GM19238 (cell line): ENCODE data around the gene COG8.
A peak's percentile ranks its signal among the peaks of the same experiment; 100 is the strongest.

Experiments
- DNase-seq: peaks from one replicate; pipeline ENCODE4 v3.0.0; 2011; ENCODE audit warnings: low spot score; ENCODE audit not compliant: insufficient read length

COG8 gene

DNA sequence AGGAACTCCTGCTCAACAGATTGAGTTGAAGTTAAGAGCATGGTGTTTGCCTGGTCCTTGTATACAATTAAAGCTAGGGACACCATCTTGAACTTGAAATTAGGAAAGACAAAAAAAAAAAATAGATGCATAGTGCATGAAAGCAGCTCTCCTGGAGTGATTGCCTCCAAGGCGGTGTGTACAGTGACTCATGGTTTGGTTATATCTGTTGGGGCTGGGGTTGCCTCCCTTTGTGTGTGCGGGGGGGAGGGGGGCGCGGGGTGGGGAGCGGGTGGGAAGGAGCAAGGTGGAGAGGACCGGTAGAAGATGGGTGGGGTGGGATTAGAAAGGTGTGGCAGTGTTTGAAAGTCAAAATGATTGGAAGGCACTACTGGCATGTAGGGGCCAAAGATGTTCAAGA is 8.9 kb upstream of the COG8 start:
- no peak for DNase-seq

DNA sequence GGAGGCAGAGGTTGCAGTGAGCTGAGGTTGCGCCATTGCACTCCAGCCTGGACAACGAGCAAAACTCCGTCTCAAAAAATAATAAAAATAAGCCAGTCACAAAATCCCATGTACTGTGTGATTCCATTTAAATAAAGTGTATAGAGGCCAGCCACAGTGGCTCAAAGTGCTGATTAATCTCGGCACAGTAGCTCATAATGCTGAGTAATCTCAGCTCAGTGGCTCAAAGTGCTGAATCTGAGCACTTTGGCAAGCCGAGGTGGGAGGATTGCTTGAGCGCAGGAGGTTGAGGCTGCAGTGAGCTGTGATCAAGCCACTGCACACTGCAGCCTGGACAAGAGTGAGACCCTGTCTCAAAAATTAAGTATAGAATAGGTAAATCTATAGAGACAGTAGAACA is 7.3 kb upstream of the COG8 start:
- DNase-seq, result no peak

DNA sequence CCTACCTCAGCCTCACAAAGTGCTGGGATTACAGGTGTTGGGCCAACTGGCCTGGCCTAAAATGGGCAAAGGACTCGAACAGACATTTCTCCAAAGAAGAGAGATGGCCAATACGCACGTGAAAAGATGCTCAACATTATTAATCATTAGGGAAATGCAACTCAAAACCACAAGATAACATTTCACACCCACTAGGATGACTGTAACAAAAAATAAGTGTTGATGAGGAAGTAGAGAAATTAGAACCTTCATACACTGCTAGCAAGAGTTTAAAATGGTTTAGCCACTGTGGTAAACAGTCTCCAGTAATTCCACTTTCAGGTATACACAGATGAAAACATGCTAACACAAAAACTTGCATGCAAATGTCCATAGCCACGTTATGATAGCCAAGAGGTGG is 6.6 kb upstream of the COG8 start:
- no peak for DNase-seq

DNA sequence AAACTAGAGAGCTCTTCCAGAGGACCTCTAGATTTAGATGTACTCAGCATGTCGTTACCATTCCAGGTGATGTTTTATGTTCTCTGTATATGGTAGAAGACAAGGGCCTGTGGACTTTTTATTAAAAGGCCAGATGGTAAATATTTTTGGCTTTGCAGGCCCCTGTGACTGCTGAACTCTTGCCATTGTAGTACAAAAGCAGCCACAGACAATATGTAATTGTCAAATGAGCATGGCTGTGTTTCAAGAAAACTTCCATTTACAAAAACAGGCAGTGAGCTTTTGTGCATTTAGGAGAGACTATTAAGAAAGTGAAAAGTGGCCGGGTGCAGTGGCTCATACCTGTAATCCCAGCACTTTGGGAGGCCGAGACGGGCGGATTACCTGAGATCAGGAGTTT is 4.8 kb upstream of the COG8 start:
- no peak for DNase-seq

DNA sequence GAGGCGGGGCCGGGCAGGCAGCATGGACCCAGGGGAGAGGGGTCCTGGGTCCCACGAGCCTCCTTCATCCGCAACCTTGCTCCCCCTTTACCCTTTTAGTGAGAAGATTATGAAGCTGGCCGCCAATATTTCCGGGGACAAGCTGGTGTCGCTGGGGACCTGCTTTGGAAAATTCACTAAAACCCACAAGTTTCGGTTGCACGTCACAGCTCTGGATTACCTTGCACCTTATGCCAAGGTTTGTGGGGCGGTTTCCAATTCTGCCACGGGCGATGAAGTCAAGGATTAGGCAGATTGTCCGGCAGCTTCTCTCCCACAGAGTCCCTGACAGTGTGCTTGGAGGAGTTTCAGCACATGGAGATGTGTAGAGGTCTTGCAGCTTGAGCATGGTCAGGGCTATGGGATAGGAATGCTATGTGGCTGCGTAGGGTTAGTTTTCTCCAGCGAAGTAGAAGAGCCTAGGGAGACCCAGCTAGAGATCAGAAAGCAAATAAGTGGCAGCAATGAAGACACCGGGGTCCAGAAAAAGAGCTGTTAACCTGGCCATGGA is 806 bp upstream of the COG8 start:
- DNase-seq, result no peak

DNA sequence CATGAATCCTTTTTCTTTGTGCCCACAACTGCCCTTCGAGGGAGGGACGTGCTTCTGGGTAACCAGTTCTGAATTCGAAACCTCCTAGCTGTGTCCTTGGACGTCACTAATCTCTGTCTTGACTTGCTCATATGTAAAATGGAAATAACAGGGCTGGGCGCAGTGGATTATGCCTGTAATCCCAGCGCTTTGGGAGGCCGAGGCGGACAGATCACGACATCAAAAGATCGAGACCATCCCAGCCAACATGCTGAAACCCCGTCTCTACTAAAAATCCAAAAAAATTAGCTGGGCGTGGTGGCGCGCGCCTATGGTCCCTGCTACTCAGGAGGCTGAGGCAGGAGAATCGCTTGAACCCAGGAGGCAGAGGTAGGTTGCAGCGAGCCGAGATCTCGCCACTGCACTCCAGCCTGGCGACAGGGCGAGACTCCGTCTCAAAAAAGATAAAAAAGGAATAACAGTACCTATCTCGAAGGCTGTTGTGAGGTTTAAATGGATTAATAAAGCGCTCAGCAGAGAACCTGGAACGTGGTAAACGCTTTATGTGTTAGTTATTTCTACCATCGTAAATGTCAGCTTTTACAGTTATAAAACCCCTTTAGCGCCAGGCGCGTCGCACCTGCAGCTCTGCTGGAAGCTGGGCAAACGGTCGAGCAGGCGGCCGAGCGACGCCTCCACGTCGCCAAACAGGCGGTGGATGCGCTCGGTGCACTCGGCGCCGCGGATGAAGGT is 641 bp downstream of the COG8 start:
- no peak for DNase-seq

DNA sequence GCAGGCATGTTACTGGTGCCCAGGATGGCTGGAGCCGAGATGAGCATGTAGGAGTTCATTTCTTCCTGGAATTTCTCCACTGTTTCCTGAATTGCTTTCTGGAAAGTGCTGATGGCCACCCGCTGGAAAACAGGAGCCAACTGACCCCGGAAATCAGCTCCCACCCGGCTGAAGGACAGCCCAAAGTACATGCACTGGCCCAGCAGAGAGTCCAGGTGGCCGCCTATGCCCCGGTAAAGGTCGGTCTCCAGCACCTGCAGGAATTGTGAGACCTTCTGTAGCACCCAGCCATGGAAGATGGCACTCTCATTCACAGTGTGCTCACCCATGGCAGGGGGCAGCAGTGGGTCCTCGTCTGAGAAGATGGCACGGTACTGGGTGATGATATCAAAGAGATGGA is 4.7 kb downstream of the COG8 start:
- DNase-seq, result no peak

DNA sequence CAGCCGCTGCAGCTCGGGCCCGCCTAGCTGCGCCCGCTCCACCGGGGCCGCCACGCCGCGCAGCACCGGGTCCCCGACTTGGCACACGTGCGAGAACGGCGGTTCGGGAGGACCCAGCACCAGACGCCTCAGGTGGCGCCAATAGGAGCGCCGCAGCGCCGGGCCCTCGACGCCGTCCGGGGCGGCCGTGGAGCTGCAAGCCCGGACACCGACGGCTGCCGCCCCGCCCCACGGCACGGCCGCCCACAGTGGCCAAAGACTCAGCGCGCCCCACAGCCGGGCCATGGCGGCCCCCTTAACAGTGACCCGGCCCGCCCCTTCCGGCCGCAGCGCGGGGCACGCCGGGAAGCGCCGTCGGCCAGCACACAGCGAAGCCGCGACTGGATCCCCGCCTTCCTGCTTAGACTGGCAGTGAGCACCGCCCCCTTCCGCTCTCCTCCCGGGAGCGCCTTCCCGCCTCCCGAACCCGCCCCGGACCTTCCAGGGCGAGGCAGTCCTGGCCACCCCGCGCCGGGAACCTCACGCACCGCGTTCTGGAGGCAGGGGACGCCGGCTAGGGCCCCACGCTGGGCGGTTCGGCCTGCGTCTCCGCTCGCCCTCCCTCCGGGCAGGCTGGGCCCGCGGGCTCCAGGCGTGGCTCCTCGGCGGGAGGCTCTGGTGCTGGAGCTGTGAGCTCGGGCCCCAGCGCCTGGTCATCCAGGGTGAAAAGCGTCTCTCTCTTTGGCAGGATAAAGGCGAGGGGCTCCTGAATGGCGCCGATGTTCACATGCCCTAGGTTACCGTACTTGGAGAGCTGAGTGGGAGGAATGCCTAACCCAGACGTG is 8.9 kb downstream of the COG8 start, which contains the start of gene PDF:
PDF (minus strand) TSS at position 303 of the 824 bp plus-strand sequence; CDS start at position 285, 18 bp downstream.
- DNase-seq, result peak; percentile 95

DNA sequence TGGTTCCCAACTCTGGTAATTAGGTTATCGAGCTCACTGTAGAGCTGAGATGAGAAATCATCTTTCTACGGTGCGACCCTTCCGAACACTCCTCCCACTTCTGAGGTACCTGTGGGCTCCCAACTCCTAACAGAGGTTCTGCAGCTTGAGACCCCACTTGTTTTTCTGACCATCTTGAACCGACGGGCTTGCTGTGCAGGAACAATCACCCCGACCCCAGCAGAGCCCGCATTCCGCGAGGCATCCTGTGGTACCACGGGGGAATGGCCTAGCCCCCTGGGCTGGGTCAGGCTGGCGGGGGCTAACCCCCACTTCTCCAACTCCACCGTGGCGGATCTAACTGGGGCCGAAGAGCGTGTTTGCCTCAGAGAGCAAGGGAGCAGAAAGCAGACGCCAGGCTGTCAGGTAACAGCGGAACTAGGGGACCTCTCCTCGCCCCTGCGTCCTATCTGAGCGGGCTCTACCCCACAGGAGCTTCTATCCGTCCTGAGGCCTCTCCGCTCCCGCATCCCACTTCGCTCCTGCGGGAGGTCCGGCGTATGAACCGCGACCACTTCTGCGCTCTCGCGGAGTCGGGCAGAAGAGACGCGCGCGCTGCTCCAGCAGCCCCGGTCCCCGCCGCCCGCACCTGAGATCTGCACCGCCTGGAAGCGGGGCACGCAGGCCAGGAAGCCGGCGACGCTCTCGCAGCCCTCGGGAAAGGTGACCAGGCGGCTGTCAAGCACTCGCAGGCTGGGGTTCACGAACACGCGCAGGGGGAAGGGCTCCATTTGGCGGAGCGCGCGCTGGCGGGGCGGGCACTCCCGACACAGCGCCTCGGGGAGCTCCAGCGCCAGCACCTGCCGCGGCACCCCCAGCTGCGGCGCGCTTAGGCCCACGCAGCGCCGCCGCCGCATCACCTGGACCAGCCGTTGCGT is 9.7 kb downstream of the COG8 start:
- DNase-seq, result no peak

DNA sequence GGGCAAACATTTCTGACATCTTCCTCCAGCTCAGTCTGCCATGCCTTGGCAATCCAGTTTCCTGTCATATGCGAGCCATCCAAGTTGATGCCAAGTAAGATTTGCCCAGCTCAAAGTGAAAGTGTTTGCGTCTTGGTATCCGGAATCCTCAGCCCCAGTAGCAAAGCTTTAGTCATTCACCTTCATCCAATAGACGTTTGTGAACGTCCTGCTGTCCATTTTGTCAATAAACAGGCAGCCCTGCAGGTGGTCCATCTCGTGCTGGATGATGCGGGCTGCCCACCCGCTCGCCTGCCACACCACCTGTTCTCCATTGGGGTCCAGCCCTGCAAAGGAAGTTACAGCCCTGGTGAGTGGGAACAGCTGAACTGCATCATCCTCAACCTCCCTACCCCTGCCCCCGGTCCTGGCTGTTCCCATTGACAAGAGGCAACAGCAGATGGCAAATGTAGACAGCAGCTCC is 10.5 kb downstream of the COG8 start:
- no peak for DNase-seq

DNA sequence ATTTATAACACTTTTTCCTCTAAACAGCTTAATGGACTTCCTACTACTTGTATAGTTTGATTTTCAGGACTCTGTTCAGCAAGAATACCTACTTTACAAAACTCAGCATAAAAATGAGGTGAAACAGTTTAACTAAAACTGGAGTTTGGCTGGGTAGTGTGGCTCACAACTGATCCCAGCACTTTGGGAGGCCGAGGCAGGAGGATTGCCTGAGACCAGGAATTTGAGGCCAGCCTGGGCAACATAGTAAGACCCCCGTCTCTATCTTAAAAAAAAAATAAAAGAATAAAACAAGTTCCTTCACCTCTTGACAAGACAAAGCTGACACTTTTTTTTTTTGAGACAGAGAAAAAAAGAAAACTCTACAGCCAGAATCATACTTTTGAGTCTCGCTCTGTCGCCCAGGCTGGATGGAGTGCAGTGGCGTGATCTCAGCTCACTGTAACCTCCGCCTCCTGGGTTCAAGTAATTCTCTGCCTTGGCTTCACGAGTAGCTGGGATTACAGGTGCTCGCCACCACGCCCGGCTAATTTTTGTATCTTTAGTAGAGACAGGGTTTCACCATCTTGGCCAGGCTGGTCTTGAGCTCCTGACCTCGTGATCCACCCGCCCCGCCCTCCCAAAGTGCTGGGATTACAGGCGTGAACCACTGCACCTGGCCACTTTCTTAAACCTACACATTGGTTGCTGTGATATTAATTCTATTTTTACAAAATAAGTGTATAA is 11.6 kb downstream of the COG8 start:
- DNase-seq, result no peak

DNA sequence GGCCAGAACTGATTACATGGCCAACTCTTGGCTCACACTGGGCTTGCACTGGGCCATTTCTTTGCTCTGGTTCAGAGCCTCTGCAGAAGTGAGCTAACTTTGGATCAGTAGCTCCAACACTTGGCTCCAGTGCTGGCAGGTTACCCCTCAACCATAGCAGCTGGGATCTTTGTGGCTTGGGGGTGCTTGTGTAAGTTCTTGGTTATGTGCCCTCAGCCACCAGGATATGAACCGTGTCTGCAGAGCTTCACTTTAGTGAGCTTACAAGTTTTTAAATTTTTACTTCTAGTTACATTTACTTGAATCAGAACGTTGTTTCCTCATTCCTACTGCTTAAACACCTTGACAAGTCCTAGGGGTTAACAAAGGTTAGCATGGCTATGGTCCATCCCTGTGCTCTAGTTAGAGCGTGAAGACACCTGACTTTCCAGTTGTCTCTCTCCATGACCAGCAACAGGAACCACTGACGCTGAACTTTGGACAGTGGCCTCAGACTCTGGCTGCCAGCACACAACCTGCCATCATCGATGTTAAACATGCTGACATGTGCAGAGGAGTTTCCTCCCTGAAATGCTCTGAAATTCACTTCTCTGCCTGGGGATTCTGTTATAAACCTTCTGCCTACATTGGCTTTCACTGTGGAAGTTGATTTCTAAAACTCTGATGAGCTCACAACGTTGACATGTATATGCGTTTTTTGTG is 13.0 kb downstream of the COG8 start:
- DNase-seq, result no peak

DNA sequence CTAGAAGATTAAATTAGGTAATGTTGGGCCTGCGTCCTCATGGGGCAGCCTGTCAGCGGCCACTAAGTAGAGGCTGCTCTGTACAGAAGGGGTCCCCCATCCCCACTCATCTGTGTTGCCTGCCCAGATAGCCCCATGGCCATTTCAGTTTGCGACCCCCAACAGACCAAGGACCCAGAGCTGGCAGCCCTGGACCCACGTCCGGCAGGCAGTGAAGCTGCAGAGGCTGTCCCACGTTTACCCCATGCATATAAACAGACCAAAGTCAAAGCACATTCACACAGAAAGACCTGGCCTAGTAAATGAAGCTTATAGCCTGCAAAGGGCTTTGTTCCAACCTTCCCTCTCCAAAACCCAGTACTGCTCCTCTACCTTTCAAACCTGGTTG is 13.6 kb downstream of the COG8 start:
- DNase-seq, result no peak

DNA sequence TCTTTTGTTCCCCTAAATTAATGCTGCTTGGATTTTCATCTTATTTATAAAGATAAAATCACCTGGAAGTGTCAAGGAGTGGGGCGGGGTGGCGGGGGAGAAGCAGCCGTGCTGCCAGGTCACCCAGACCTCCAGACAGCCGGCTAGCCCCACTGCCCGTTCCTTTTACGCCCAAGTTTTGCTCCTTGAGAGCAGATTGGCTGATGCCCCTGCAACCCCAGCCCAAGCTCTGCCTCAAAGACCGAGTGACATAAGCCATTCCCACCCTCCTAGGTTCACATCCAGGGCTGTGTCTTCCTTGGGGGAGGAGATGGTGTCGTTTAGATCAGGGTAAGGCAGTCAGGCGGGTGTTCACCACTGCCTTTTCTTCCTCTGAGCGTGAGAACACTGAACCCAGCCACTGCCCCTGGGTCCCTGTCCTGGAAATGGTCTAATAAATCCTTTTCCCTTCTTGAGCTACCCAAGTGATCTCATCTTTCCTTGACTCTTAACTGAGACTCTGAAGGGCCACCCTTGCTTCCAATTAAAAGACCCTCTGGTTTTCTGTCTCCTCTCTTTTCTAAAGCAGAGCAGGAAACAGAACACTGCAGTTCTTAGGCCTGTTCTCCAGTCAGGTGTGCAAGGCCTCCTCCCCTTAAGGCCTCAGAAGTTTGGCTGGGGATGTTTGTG is 14.6 kb downstream of the COG8 start:
- DNase-seq, result no peak

DNA sequence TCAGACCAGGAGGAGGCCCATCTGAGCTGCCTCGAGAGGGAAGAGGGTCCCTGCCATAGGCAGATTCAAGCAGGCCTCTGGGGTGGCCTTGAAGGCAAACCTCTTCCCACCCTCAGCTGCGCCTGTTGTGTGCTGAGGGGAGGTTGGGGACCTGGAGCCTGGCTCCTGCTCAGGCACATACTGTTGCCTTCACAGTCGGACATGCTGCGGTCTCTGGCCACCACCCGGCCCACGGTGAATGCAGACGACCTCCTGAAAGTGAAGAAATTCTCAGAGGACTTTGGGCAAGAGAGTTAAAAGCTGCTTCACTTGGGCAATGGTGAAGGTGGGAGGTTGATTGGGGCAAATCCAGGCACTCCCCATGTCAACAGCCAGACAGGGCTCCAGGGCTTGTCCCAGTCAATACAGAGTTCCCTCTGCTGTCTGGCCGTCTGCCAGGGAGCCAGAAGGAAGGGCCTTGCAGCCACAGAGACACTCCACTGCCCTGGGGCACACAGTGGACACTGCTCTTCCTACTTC is 15.3 kb downstream of the COG8 start:
- DNase-seq, result no peak

DNA sequence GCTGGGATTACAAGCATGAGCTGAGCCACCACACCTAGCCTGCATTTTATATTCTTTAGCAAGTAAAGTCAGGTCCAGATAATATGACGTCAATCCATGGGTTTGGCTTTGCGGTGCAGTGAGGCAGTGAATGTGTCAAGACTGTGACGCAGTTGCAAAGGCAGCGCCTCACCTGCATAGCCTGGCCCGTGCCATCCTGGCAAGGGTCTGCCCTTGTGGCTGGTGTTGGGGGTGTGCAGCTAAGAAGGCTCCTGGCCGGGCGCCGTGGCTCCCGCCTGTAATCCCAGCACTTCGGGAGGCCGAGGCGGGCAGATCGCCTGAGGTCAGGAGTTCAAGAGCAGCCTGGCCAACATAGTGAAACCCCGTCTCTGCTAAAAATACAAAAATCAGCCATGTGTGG is 15.9 kb downstream of the COG8 start:
- no peak for DNase-seq

DNA sequence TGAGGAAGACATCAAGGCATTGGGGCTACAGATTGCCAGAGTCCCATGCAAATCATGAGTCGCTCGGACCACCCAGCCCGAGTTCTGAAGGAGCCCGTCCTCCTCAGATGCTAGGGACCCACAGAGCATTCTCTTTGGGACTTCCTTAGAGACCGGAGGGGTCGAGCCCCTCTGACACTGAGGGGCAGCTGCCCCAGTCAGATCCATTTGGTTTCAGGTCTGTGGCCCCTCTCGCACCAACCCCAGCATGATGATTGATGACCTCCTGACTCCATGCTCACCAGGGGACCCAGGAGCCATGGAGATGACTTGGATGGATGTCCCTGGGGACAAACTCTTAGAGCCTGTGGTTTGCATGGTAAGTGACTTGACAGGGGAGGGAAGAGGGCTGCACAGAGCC is 17.0 kb downstream of the COG8 start:
- DNase-seq, result no peak

DNA sequence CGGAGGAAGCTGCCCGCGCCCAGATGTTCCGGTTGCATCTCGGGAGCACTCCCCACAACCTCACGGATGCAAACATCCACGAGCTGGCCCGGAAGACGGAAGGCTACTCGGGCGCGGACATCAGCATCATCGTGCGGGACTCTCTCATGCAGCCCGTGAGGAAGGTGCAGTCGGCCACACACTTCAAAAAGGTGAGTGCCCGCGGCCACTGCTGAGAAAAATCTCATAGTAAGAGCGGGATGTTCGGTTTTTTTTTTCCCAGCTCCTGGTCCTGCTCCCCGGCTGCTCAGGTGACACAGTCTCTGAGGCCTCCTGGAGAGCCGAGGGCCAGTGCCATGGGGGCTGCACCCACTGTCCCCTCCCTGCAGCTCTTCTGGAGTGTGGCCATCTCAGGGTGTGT is 18.3 kb downstream of the COG8 start:
- DNase-seq, result no peak

DNA sequence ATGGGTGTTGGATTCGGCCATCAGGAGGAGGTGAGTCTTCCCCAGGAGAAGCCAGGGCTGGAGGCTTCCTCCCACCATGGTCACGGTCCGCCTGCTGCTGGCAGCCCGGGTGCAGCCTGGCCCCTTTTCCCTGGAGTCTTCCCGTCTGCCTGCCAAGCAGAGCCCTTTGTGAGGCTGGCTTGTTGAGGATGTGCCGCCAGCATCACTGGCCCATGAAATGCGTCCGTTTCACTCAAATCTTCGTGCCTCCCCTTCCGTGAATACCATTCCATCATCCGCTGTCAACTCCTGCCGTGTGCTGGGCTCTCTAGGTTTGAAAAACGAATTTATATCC is 18.7 kb downstream of the COG8 start:
- DNase-seq, result no peak
